ENCODE data around the gene C2orf68. TPM values are rescaled to one million over a fixed set of nuclear protein-coding genes. Genes with fewer than 3 reads are reported as not detected.

Gene C2orf68, protein sequence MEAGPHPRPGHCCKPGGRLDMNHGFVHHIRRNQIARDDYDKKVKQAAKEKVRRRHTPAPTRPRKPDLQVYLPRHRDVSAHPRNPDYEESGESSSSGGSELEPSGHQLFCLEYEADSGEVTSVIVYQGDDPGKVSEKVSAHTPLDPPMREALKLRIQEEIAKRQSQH
- total RNA-seq: 10.7 and 17.2 TPM in 2 replicates

DNA sequence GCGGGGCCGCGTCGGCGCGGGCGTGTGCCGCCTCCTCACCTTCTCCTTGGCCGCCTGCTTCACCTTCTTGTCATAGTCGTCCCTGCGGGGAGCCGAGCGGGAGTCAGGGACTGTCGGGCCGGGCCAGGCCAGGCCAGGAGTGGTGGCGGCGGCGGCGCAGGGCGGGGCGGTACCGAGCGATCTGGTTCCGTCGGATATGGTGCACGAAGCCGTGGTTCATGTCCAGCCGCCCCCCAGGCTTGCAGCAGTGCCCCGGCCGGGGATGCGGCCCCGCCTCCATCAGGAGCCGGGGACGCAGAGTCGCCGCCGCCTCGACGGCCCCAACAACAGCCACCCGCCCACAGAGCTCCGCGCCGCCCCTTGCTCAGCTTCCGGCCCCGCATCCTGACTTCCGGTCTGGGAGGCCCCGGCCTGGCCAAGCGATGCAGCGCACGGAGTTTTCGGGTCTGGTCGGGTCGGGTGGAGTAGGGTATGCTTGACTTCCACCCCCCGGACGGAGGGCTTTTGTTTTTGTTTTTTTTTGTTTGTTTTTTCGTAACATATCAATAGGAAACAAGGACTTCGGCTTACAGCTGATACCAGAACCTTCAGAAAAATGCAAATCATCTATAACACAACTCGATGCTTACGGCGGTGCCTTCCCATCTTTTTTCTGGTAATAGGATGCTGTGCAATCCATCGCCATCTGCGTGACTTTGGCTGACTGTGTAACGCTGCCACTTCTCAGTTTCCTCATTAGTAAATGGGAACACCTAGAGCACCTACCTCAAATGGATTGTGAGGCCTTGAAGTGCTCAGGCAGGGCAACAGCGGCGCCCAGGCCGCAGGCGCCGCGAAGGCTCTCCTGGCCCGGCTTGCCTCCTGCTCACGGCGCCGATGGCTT is at the start of gene C2orf68:
Gene C2orf68 (minus strand): TSS at position 362 of the 883 bp plus-strand sequence. CDS start 82 bp downstream, at position 280.

DNA sequence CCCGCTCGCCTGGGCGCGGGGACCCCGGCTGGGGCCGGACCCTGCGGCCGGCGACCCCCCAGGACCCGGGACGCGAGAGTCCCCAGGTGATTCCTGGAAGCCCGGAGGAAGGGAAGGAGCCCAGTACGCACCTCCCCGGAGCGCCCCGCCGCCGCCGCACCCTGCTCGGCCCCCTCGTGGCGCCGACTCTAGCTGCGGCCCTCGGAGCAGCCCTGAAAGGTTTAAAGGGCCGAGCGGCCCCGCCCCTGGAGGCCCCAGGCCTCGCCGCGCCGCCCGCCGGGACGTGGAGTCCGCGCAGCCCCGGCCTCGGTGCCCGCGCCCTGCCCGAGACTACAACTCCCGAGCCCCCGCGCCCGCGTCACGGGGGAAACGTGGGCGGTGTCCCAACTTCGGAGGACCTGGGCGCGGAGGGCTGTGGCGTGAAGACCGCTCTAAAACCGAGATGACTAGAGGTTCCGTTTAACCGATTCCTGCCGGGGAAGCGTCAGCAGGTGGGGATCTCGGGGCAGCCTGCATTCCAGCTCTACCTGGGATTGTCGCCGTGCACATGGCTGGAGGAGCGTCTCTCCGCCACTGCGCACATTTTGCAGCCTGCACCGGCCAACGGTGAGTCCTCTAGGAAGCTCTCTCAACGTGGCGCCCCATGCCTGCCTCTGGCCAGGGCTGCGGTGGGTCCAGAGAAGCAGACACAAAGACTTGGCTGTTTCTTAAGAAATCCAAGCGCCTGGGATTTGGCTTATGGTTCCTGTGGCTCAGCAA is 9.2 kb downstream of the C2orf68 start, which contains the start of gene TMEM150A:
Gene TMEM150A (minus strand): TSS at position 223 of the 759 bp plus-strand sequence. CDS start 750 bp downstream, outside the sequence.

DNA sequence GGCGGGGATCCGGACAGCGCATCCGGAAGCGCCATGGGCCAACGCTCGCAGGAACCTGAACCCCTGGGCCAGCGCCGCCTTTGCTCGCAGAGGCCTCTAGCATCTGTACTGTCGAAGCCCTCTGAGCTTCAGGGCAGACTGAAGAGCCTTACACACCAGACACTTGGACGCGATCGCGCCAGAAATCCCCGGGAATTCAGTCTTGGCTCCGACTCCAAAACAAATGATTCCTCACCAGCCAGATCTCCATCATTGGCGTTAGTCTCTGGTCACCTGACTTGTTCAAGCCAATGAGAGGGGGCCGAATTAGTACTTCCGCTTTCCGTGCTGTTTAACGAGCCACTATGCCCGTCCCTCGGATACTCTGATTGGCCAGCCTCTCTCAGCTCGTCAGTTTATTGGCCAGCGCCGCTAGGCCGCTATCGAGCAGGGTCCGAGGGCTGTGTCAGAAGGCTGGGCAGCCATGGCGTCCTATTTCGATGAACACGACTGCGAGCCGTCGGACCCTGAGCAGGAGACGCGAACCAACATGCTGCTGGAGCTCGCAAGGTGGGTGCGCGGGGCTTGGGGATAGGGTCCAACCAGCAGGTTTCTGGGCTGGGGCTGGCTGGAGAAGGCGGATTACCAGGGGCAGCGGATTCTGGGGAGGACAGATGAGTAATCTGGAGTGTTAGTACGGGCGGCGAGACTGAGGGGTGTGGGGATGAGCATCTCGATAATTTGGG is 16.4 kb downstream of the C2orf68 start, which contains the start of gene RNF181:
Gene RNF181 (plus strand): TSS at position 445 of the 725 bp plus-strand sequence. CDS start 19 bp downstream, at position 464.

DNA sequence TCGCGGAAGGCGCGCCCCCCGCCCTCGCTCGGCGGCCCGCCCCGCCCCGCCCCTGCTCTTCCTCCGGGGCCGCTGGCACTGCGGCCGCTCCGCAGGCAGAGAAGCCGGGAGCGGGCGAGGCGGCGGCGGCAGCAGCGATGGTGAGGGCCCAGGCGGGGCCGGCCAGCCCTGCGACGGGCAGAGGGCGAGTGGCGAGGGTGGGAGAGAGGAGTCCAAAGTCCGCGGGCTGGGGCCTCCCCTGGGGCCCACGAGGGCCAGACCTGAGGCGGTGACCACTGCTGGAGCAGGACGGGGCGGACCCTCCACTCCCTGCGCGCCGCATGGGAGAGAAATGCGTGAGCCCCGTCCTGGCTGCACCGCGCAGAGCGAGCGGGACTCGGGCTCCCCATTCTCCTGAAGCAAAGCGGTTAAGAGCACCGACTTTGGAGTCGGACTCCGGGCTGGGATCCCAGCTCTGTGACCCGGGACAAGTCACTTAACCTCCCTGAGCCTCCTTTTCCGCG is 27.5 kb downstream of the C2orf68 start, which contains the start of gene VAMP5:
Gene VAMP5 (plus strand): TSS at position 78 of the 503 bp plus-strand sequence. CDS start 60 bp downstream, at position 138.

DNA sequence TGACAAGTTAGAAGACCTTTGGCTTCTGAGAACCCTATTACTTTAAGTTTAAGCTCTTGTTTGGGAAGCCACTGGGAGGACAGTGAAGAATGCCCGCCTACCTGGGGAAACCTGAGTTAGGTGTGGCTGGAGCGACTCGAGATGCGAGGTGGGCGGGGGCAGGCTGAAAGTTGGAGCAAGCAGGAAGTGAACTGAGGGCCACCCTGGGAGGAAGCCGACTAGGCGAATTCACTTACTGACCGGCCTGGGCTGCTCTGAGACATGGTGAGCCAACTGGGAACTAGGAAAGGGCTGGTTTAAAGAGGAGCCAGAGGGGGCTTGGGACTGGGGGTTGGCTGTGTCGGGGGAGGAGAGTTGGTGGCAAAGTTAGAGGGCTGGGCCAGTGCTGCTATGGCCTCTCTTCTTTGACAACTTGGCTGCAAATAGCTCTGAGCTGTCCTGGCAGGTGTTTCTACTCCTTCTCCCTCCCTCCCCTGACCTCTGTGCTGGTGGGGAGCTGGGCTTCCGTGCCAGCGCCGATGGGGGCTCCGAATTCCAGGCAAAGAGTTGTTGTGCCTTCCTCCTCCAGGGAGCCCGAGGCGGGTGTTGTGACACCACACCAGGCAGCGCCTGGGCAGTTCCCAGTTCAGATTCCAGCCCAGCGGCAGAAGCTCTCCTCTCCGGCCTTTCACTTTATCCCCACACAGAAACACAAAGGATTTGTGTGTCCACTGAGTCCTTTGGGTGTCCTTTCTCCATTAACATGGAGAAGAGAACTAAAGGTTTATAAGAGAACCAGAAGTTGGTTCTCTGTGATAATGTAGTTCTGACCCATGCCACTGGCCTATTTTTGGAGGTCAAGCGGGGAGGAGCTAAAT is 34.3 kb downstream of the C2orf68 start, which contains the start of gene VAMP8:
Gene VAMP8 (plus strand): TSS at position 201 of the 857 bp plus-strand sequence. CDS start 61 bp downstream, at position 262.

DNA sequence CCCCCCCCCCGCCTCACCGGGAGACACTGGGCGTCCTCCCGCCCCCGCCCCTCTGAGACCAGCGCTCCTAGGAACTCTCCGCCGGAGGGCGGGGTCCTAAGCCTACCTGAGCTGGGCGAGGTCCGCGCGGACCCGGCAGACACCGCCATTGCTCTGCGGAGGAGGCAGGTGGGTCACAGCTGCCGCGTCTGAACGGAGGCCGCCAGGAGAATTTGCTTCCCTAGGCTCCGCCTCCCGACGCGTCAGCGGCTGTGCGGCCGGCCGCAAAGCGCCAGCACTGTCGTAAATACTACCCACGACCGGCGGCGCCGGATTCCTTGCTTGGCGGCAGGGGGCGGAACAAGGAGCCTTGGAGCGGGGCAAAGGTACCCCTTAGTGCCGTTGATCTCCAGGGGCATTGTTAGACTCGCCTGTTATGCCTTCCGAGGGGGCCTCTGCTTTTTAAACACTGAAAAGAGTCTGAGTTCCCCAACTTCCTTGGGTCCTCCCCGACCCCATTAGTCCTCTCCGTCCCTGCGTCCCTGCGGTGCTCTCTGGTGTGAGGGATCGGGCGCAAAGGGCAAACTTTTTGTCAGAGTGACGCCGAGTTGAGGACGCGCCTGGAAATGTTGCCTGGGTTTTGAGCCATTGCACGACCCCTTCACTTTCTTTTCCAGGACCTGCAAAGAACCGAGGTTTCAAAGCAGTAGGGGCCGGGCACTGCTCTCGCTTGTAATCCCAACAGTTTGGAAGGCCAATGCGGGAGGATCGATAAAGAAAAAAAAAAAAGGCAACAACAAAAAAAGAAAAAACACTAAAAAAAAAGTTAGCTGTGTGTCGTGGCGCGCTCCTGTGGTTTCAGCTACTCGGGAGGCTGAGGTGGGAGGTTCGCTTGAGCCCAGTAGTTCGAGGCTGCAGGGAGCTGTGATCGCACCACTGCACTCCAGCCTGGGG is 50.3 kb downstream of the C2orf68 start, which contains the start of gene GGCX:
Gene GGCX (minus strand): TSS at position 214 of the 933 bp plus-strand sequence. CDS start 65 bp downstream, at position 149.

Small RNAs within 50 kb of the gene (small RNA-seq; reads per million reads assigned to genes)
- gene RN7SL126P: not detected

Other genes starting within 250 kb of the C2orf68 start
- 86.2 and 140 TPM in 2 replicates for gene CAPG, start 201.7 kb downstream of the C2orf68 start, total RNA-seq
- gene SH2D6, start 193.4 kb downstream of the C2orf68 start, total RNA-seq: under 0.01 TPM in 1 of 2 replicates, not detected in the other
- gene MAT2A, start 72.9 kb downstream of the C2orf68 start, total RNA-seq: 127 and 158 TPM in 2 replicates
- gene GGCX, start 50.6 kb downstream of the C2orf68 start, total RNA-seq: 24.6 and 38.5 TPM in 2 replicates
- 0.59 TPM in 1 of 2 replicates, not detected in the other for gene VAMP8, start 34.5 kb downstream of the C2orf68 start, total RNA-seq
- gene VAMP5, start 27.6 kb downstream of the C2orf68 start, total RNA-seq: 16.2 and 25.0 TPM in 2 replicates
- 105 and 194 TPM in 2 replicates for gene RNF181, start 16.3 kb downstream of the C2orf68 start, total RNA-seq
- gene TMEM150A, start 9.4 kb downstream of the C2orf68 start, total RNA-seq: 8.6 and 9.6 TPM in 2 replicates
- gene USP39, start 4.1 kb upstream of the C2orf68 start, total RNA-seq: 39.7 and 46.7 TPM in 2 replicates
- not detected in 2 replicates for gene SFTPB, start 56.1 kb upstream of the C2orf68 start, total RNA-seq
- not detected in 2 replicates for gene GNLY, start 82.3 kb upstream of the C2orf68 start, total RNA-seq
- gene ATOH8, start 141.9 kb upstream of the C2orf68 start, total RNA-seq: 5.5 and 7.7 TPM in 2 replicates

All from subcutaneous preadipocyte (primary cell).